Measurements from ENCODE around the gene CXCL16. TPM values are rescaled to one million over a fixed set of nuclear protein-coding genes. Genes with fewer than 3 reads are reported as not detected.

CXCL16 gene
- total and polyA plus RNA-seq, 2 of the 13 experiments (the other 11 are each of a cell fraction or from before 2014, with no cell fraction given), result 9.4 to 101 TPM

DNA sequence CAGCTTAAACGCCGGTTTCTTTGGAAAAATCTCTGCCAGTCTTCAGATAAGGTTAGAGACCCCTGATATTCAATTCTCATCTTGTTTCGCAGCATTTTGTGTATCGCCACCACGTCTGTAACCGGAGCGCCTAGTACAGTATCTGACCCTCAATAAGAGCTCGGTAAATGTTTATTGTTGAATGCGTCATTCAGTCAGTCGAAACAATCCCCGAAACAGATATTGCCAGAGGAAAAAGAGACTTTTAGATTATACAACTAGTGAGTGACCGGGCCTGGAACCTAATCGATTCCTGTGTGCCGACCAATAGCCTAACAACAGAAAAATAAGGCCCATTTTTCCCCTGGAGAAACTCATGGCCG, 36.4 kb downstream of the CXCL16 start:
- 2% methylated on average over 15 of the region's 15 CpGs for WGBS (ENCODE audit: low lambda C conversion rate)
- no TSS peak for BruUV-seq (replicated peaks)
- peak overlapping the region; percentile 95 for H3K9ac ChIP-seq (ENCODE audit: insufficient read depth, low read depth, low read length)
- peak overlapping the region; percentile 95 to 99 (median 95) for H3K4me3 ChIP-seq (replicated peaks in 1 of 3; ENCODE audit: insufficient read depth in 1 of 3, low read depth in 2 of 3, low read length in 3 of 3)
- H3K79me2 ChIP-seq (ENCODE audit: insufficient read depth, low read length), result peaks cover 53% of the 10 kb centered on the region
- CTCF ChIA-PET (ENCODE audit: low intra/inter-chr PET ratio, low total read pairs), result no interaction called here
- POLR2A ChIA-PET, result interaction anchor here (0.6 to 2.3 kb wide), 8 partner anchors 18 to 104 kb away, joined by 5 to 17 read pairs (median 6); partner anchors contain the start of genes GLTPD2, PLD2, PSMB6 and TM4SF5
- no peak for TF ChIP-seq ARHGAP35 (CRISPR knock-in tag; IDR thresholded peaks at IDR 0.05; ENCODE audit: borderline replicate concordance)
- TF ChIP-seq, protein P1, sequence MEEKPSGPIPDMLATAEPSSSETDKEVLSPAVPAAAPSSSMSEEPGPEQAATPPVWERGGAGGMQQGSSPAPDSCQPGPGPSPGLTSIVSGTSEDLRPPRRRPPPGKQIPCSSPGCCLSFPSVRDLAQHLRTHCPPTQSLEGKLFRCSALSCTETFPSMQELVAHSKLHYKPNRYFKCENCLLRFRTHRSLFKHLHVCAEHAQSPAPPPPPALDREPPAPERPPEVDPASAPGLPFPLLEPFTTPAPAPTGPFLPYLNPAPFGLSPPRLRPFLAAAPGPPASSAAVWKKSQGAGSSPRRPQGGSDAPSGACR (CRISPR knock-in tag; IDR thresholded peaks at IDR 0.05), result 0 out of 2 replicates have a peak, but pooled peaks have one; percentile 18
- TF ChIP-seq TAF1 (CRISPR knock-in tag; IDR thresholded peaks at IDR 0.05), result no peak
- TF ChIP-seq ZNF260 (CRISPR knock-in tag; IDR thresholded peaks at IDR 0.05; ENCODE audit: borderline replicate concordance, low read depth), result no peak
- TF ChIP-seq, protein P2, sequence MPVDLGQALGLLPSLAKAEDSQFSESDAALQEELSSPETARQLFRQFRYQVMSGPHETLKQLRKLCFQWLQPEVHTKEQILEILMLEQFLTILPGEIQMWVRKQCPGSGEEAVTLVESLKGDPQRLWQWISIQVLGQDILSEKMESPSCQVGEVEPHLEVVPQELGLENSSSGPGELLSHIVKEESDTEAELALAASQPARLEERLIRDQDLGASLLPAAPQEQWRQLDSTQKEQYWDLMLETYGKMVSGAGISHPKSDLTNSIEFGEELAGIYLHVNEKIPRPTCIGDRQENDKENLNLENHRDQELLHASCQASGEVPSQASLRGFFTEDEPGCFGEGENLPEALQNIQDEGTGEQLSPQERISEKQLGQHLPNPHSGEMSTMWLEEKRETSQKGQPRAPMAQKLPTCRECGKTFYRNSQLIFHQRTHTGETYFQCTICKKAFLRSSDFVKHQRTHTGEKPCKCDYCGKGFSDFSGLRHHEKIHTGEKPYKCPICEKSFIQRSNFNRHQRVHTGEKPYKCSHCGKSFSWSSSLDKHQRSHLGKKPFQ (CRISPR knock-in tag; IDR thresholded peaks at IDR 0.05; ENCODE audit: insufficient replicate concordance), result peak; percentile 62
- TF ChIP-seq HOXA3 (CRISPR knock-in tag; IDR thresholded peaks at IDR 0.05), result no peak
- TF ChIP-seq ZNF749 (CRISPR knock-in tag; IDR thresholded peaks at IDR 0.05; ENCODE audit: borderline replicate concordance), result 0 out of 2 replicates have a peak, but pooled peaks have one; percentile 13
- no peaks in the 10 kb centered on the region for H3K36me3 ChIP-seq (replicated peaks in 1 of 2; ENCODE audit: control insufficient read depth in 1 of 2, insufficient read depth in 2 of 2, low read length in 2 of 2)
- H3K9me3 ChIP-seq (ENCODE audit: low read length), result no peaks in the 10 kb centered on the region
- H3K4me1 ChIP-seq (ENCODE audit: insufficient read depth, low read length), result peaks cover 52% of the 10 kb centered on the region
- H2AFZ ChIP-seq (ENCODE audit: low read length), result no peak overlapping the region
- no peak for ATAC-seq
- FAIRE-seq, result no peak
- DNase-seq (ENCODE audit: low spot score), result no peak
- intact Hi-C loops (cut with micrococcal nuclease; ENCODE audit: unreplicated experiment), result no loop called here
- H3K4me2 ChIP-seq (ENCODE audit: low read depth, low read length), result peak overlapping the region; percentile 86
- H4K20me1 ChIP-seq (ENCODE audit: insufficient read depth, low read length), result no peaks in the 10 kb centered on the region
- in situ Hi-C loops (cut with HindIII; ENCODE audit: extremely low pct_ligation_motif_present, low pct_unique_long_range_greater_than_20kb), result no loop called here
- peak overlapping the region; percentile 79 for H3K27ac ChIP-seq (ENCODE audit: extremely low read length, insufficient read depth, low read length)
- no peaks in the 10 kb centered on the region; a peak in 1 of 5 replicates for H3K27me3 ChIP-seq (ENCODE audit: control insufficient read depth in 1 of 2, insufficient read depth in 2 of 2, low read length in 2 of 2)

All from HepG2 (cell line).